ENCODE data around the gene MCF2L2. TPM values are rescaled to one million over a fixed set of nuclear protein-coding genes. Genes with fewer than 3 reads are reported as not detected.

Gene MCF2L2
- total and polyA plus RNA-seq, 2 donors (not counting 3 experiments of a cell fraction or from before 2014, with no cell fraction given), result 0.15 to 1.1 TPM

DNA sequence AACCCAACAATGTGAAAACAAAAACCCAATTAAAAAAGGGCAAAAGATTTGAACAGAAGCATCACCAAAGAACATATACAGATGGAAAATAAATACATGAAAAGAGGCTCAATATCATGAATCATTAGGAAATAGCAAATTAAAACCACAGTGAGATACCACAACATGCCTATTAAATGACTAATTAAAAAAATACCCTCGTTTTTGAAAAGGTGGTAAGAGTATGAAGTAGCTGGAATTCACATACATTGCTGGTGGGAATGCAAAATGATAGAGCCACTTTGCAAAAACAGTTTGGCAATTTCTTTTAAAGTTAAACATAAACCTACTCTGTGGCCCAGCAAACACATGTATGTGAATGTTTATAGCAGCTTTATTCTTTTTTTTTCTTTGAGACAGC lies 99.6 kb downstream of the MCF2L2 start:
- no peak for DNase-seq (ENCODE audit: low read depth, low spot score)
- Histone ChIP-seq H3K4me1 (ENCODE audit: control insufficient read depth, extremely low read depth, insufficient read depth, low read length) (peaks cover 24% of the 10 kb centered on the region), H3K9ac (replicated peaks; ENCODE audit: extremely low read depth, insufficient read depth, low read length) (no peak overlapping the region), H3K9me1 (replicated peaks; ENCODE audit: control insufficient read depth, extremely low read depth, insufficient read depth, low read length) (no peaks in the 10 kb centered on the region), H3K27ac (ENCODE audit: insufficient read depth, low read depth, low read length) (no peak overlapping the region), H3K9me3 (replicated peaks; ENCODE audit: control insufficient read depth, insufficient read depth, low read length) (no peaks in the 10 kb centered on the region), H3K4me2 (ENCODE audit: insufficient read depth, low read length) (peak overlapping the region; percentile 59), H2AFZ (ENCODE audit: low read depth, low read length) (no peak overlapping the region), H4K20me1 (replicated peaks; ENCODE audit: control insufficient read depth, extremely low read depth, insufficient read depth, low read length) (no peaks in the 10 kb centered on the region), H3K4me3 (replicated peaks in 1 of 3; ENCODE audit: insufficient read depth in 1 of 3, low read depth in 1 of 3, low read length in 3 of 3) (no peak overlapping the region), H3K27me3 (ENCODE audit: control insufficient read depth in 2 of 2, insufficient read depth in 2 of 2, low read length in 2 of 2) (no peaks in the 10 kb centered on the region), H3K79me2 (ENCODE audit: control insufficient read depth, insufficient read depth, low read length) (no peaks in the 10 kb centered on the region), H3K36me3 (ENCODE audit: control insufficient read depth in 2 of 2, extremely low read depth in 1 of 2, insufficient read depth in 2 of 2, low read length in 2 of 2) (no peaks in the 10 kb centered on the region)
- FAIRE-seq, result peak; percentile 49
- dilution Hi-C loops (cut with MboI; ENCODE audit: extremely low pct_ligation_motif_present, low sequenced_read_pairs) (no loop called here), intact Hi-C loops (cut with micrococcal nuclease) (loop anchor here (2.0 kb wide), 4 partner anchors 42 to 74 kb away; no protein-coding TSS in a partner anchor)
- POLR2A ChIA-PET, result no interaction called here
- BruUV-seq (replicated peaks), result no TSS peak
- CTCF ChIA-PET, result interaction anchor here (0.8 to 1.5 kb wide), 4 partner anchors 13 to 144 kb away, joined by 3 to 7 read pairs (median 3); no protein-coding TSS in a partner anchor
- TF ChIP-seq CTCF (IDR thresholded peaks at IDR 0.05; ENCODE audit: extremely low read depth in 1 of 2, insufficient read depth in 1 of 2, low read depth in 1 of 2, low read length in 2 of 2) (no peak), JUN (IDR thresholded peaks at IDR 0.05; ENCODE audit: borderline replicate concordance, insufficient read depth, insufficient read length, low read depth) (peak; percentile 44), MYC (IDR thresholded peaks at IDR 0.05; ENCODE audit: low read depth, low read length) (no peak), POLR2AphosphoS5 (IDR thresholded peaks at IDR 0.05; ENCODE audit: insufficient read depth, low read depth, low read length) (no peak), FOS (IDR thresholded peaks at IDR 0.05; ENCODE audit: borderline replicate concordance, insufficient read depth, low read length) (peak; percentile 74), GATA2 (IDR thresholded peaks at IDR 0.05; ENCODE audit: insufficient read depth, insufficient read length, low read depth, low read length) (peak; percentile 34), EZH2 (IDR thresholded peaks at IDR 0.05; ENCODE audit: borderline replicate concordance, low read depth, low read length, severe bottlenecking) (no peak), POLR2A (IDR thresholded peaks at IDR 0.05; ENCODE audit: low read depth, low read length) (no peak), MAX (IDR thresholded peaks at IDR 0.05; ENCODE audit: insufficient read depth, insufficient read length) (no peak)
